GM12878 (cell line): ENCODE results near the gene LDLRAD3. TPM values are rescaled to one million over a fixed set of nuclear protein-coding genes. Genes with fewer than 3 reads are reported as not detected.

Experiments used
- ATAC-seq: fragments of 200-7000 bp; cut with Tn5 transposase; 3 replicates; pipeline ENCODE4 v1.9.1; 2020; ENCODE audit warnings: mild to moderate bottlenecking, moderate library complexity
- BruUV-seq: library from RNA; stranded (reverse); fragments of 400-500 nt; replicated peaks from 2 replicates; lab custom pipeline; 2021; lab: Mats Ljungman, UMichigan
- CTCF ChIA-PET: fragments of 300-600 bp; sonication (Branson Sonifier 250); formaldehyde crosslinking; extraction: SDS; loops from one replicate; lab custom pipeline; 2021; ENCODE audit warnings: inconsistent platforms; lab: Yijun Ruan, JAX
- POLR2A ChIA-PET: fragments of 350-600 bp; formaldehyde crosslinking; extraction: SDS; loops from one replicate; lab custom pipeline; 2021; ENCODE audit warnings: inconsistent platforms; lab: Charles Lee
- RAD21 ChIA-PET: fragments of 300-600 bp; sonication (Branson Sonifier 250); formaldehyde crosslinking; loops from one replicate; lab custom pipeline; 2023; ENCODE audit warnings: antibody characterized with exemption; ENCODE audit not compliant: unreplicated experiment; lab: Charles Lee
- SMC1A ChIA-PET: fragments of 300-600 bp; sonication (Branson Sonifier 250); formaldehyde crosslinking; loops from one replicate; lab custom pipeline; 2023; ENCODE audit not compliant: unreplicated experiment, uncharacterized antibody; lab: Charles Lee
- DNase-seq: peaks from one replicate; pipeline ENCODE4 v3.0.0-alpha.2; 2011; ENCODE audit warnings: low read depth, low spot score
- FAIRE-seq: peaks from 3 replicates; lab custom pipeline; 2011; peaks lifted over from hg19 to GRCh38; lab: Jason Lieb, UNC
- H2AFZ ChIP-seq: 2 replicates; pipeline ENCODE4 v1.6.0; 2011; ENCODE audit warnings: low read depth, low read length, control low read depth; ENCODE audit not compliant: control insufficient read depth
- H3K27ac ChIP-seq: 2 replicates; pipeline ENCODE4 v1.5.1; 2011; ENCODE audit warnings: control low read depth; ENCODE audit not compliant: control insufficient read depth, insufficient read depth
- H3K27me3 ChIP-seq, 2 experiments: replicated peaks in 1 of 2; 2 replicates each; pipeline versions ENCODE4 v1.6.0 to v1.6.1; 2011; ENCODE audit warnings: low read length in 1 of 2; ENCODE audit not compliant: control insufficient read depth in 2 of 2, insufficient read depth in 2 of 2
- H3K36me3 ChIP-seq, 2 experiments: 2 replicates each; pipeline ENCODE4 v1.5.1; 2011; ENCODE audit warnings: low read length in 1 of 2; ENCODE audit not compliant: control insufficient read depth in 2 of 2, insufficient read depth in 2 of 2
- H3K4me1 ChIP-seq: 2 replicates; pipeline ENCODE4 v1.6.1; 2011; ENCODE audit warnings: mild to moderate bottlenecking, low read length, moderate library complexity, mixed read lengths; ENCODE audit not compliant: control insufficient read depth, insufficient read depth
- H3K4me2 ChIP-seq: 2 replicates; pipeline ENCODE4 v1.6.0; 2011; ENCODE audit warnings: control low read depth; ENCODE audit not compliant: control insufficient read depth, insufficient read depth
- H3K4me3 ChIP-seq: fragments of 200-600 bp; sonication (generic); 2 replicates; pipeline ENCODE4 v1.5.1; 2016
- H3K79me2 ChIP-seq: 2 replicates; pipeline ENCODE4 v1.6.0; 2011; ENCODE audit warnings: low read length; ENCODE audit not compliant: control insufficient read depth, insufficient read depth
- H3K9ac ChIP-seq: 2 replicates; pipeline ENCODE4 v1.8.0; 2011; ENCODE audit warnings: low read length, control low read depth, mixed read lengths; ENCODE audit not compliant: control insufficient read depth, insufficient read depth
- H3K9me3 ChIP-seq: replicated peaks from 3 replicates; pipeline ENCODE4 v1.5.1; 2011; ENCODE audit warnings: mild to moderate bottlenecking, low read length; ENCODE audit not compliant: control insufficient read depth, insufficient read depth
- H4K20me1 ChIP-seq: 2 replicates; pipeline ENCODE4 v1.6.0; 2011; ENCODE audit not compliant: control insufficient read depth, insufficient read depth
- CBX3 ChIP-seq: fragments of 200-600 bp; sonication (generic); IDR thresholded peaks from 2 replicates; pipeline ENCODE4 v1.6.1; 2016; ENCODE audit warnings: low read depth, borderline replicate concordance
- CBX5 ChIP-seq: sonication (generic); IDR thresholded peaks from 2 replicates; pipeline ENCODE4 v1.6.1; 2016; ENCODE audit warnings: low read depth, moderate library complexity, mild to moderate bottlenecking, inconsistent platforms
- HDAC6 ChIP-seq: fragments of 200-600 bp; sonication (generic); IDR thresholded peaks from one replicate; pipeline ENCODE4 v1.8.0; 2017; ENCODE audit warnings: antibody characterized with exemption; ENCODE audit not compliant: unreplicated experiment
- SMARCA5 ChIP-seq: fragments of 450-650 bp; IDR thresholded peaks from 2 replicates; pipeline ENCODE4 v1.6.1; 2017; ENCODE audit warnings: mild to moderate bottlenecking
- SUPT20H ChIP-seq: IDR thresholded peaks from 2 replicates; pipeline ENCODE4 v1.6.1; 2011; ENCODE audit warnings: low read depth, mild to moderate bottlenecking, low read length, moderate library complexity, borderline replicate concordance; ENCODE audit not compliant: control insufficient read depth
- ZNF207 ChIP-seq: fragments of 450-650 bp; IDR thresholded peaks from 2 replicates; pipeline ENCODE4 v1.6.1; 2014; ENCODE audit warnings: antibody characterized with exemption, mild to moderate bottlenecking, borderline replicate concordance
- ZSCAN29 ChIP-seq: fragments of 450-650 bp; IDR thresholded peaks from 2 replicates; pipeline ENCODE4 v1.6.1; 2017; ENCODE audit warnings: mild to moderate bottlenecking, moderate library complexity
- WGBS: methylation state at CpG from one replicate; pipeline ENCODE4 v1.1.6; 2016; ENCODE audit warnings: low lambda C conversion rate; ENCODE audit not compliant: insufficient replicate concordance, insufficient coverage; ENCODE audit errors: missing lambda C conversion rate; 5-methylcytosine and 5-hydroxymethylcytosine counted together
- in situ Hi-C: fragments of 300-500 bp; cut with MboI; formaldehyde crosslinking; loops from 9 replicates; pipeline ENCODE4 v1.14.3; 2018; ENCODE audit warnings: mixed read lengths
- intact Hi-C: fragments of 100-400 bp; cut with micrococcal nuclease; formaldehyde crosslinking; loops from one replicate; pipeline ENCODE4 v1.14.2; 2022; ENCODE audit not compliant: unreplicated experiment
- polyA plus RNA-seq, 11 experiments: library from polyadenylated mRNA; depleted of rRNA in 4 of 11; unstranded in 6 of 11; stranded (reverse) in 5 of 11; fragments of >200 nt; fragmentation: Nextera tagmentation in 4 of 11; fragmentation: Illumina TruSeq in 1 of 11; extraction: Ambion mirVana in 4 of 11; extraction: Trizol in 1 of 11; gene quantifications; 1 replicate in 1 of 11; 2 replicates in 10 of 11; pipeline versions ENCODE4 v1.2.1 to v1.2.3, GENCODE V29; 2011 to 2016; ENCODE audit warnings: inconsistent platforms in 2 of 11, missing spikeins in 2 of 11, low read depth in 1 of 11
- total RNA-seq, 4 experiments: library from RNA; depleted of rRNA in 3 of 4; stranded (reverse); fragments of >200 nt in 3 of 4; fragmentation: Illumina TruSeq in 1 of 4; extraction: Trizol in 1 of 4; gene quantifications; 2 replicates each; pipeline versions ENCODE4 v1.2.1 to v1.2.3, GENCODE V29; 2013 to 2021
- TF ChIP-seq, protein P1 (sequence below): fragments of 450-650 bp; IDR thresholded peaks from 2 replicates; pipeline ENCODE4 v1.6.1; 2018; ENCODE audit warnings: mild to moderate bottlenecking, low read depth, moderate library complexity; ENCODE audit not compliant: partially characterized antibody
- TF ChIP-seq, protein P2 (sequence below): fragments of 450-650 bp; IDR thresholded peaks from 2 replicates; pipeline ENCODE4 v1.6.1; 2016; ENCODE audit warnings: mild to moderate bottlenecking

LDLRAD3 gene
- total and polyA plus RNA-seq, 10 of the 15 experiments (the other 5 are each of a cell fraction or from before 2014, with no cell fraction given) = 2.5 to 17.2 (median 10.7) TPM

DNA sequence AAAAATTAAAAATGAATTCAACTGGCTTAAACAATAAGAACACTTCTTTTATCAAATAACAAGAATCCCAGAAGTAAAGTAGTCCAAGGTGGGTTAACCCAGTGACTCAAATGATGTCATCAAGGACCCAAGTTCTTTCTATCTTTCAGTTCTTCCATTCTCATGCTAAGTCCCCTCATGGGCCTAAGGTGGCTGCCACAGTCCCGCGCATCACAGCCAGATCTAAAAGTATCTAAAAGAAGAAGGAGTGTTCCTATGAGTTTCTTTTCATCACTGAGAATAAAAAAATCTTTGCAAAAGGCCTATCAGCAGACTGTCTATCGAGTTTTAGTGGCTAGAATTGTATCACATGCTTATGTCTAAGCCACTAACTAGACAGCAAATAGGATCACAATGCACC is 37.2 kb upstream of the LDLRAD3 start:
- FAIRE-seq (no peak), ATAC-seq (no peak), DNase-seq (no peak)
- Histone ChIP-seq H3K36me3 (no peaks in the 10 kb centered on the region), H3K9ac (no peak overlapping the region), H3K27ac (no peak overlapping the region), H2AFZ (no peak overlapping the region), H3K4me2 (no peak overlapping the region), H3K4me1 (peaks cover 26% of the 10 kb centered on the region), H3K27me3 (no peaks in the 10 kb centered on the region), H4K20me1 (no peaks in the 10 kb centered on the region), H3K4me3 (no peak overlapping the region), H3K9me3 (no peaks in the 10 kb centered on the region; the same call in 1 of the 3 replicates), H3K79me2 (no peaks in the 10 kb centered on the region)
- BruUV-seq = no TSS peak
- CTCF ChIA-PET = interaction anchor here (0.9 to 1.1 kb wide), 2 partner anchors 32 to 85 kb away, joined by 3 to 5 read pairs; no protein-coding TSS in a partner anchor
- in situ Hi-C loops (no loop called here), intact Hi-C loops (loop anchor here (5.0 kb wide), 2 partner anchors 66 to 84 kb away; no protein-coding TSS in a partner anchor)
- TF ChIP-seq HDAC6 = no peak
- TF ChIP-seq SMARCA5 = no peak
- TF ChIP-seq, protein P1, sequence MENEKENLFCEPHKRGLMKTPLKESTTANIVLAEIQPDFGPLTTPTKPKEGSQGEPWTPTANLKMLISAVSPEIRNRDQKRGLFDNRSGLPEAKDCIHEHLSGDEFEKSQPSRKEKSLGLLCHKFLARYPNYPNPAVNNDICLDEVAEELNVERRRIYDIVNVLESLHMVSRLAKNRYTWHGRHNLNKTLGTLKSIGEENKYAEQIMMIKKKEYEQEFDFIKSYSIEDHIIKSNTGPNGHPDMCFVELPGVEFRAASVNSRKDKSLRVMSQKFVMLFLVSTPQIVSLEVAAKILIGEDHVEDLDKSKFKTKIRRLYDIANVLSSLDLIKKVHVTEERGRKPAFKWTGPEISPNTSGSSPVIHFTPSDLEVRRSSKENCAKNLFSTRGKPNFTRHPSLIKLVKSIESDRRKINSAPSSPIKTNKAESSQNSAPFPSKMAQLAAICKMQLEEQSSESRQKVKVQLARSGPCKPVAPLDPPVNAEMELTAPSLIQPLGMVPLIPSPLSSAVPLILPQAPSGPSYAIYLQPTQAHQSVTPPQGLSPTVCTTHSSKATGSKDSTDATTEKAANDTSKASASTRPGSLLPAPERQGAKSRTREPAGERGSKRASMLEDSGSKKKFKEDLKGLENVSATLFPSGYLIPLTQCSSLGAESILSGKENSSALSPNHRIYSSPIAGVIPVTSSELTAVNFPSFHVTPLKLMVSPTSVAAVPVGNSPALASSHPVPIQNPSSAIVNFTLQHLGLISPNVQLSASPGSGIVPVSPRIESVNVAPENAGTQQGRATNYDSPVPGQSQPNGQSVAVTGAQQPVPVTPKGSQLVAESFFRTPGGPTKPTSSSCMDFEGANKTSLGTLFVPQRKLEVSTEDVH = no peak
- no peak for TF ChIP-seq ZNF207
- TF ChIP-seq ZSCAN29 = no peak
- no peak for TF ChIP-seq CBX3
- TF ChIP-seq CBX5 = no peak
- TF ChIP-seq, protein P2, sequence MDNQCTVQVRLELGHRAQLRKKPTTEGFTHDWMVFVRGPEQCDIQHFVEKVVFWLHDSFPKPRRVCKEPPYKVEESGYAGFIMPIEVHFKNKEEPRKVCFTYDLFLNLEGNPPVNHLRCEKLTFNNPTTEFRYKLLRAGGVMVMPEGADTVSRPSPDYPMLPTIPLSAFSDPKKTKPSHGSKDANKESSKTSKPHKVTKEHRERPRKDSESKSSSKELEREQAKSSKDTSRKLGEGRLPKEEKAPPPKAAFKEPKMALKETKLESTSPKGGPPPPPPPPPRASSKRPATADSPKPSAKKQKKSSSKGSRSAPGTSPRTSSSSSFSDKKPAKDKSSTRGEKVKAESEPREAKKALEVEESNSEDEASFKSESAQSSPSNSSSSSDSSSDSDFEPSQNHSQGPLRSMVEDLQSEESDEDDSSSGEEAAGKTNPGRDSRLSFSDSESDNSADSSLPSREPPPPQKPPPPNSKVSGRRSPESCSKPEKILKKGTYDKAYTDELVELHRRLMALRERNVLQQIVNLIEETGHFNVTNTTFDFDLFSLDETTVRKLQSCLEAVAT = no peak
- no peak for TF ChIP-seq SUPT20H
- 47% methylated on average over 3 of the region's 3 CpGs for WGBS
- RAD21 ChIA-PET = interaction anchor here (1.5 kb wide), 1 partner anchor 85 kb away, joined by 5 read pairs; no protein-coding TSS in a partner anchor
- SMC1A ChIA-PET = interaction anchor here (1.0 kb wide), 1 partner anchor 18 kb away, joined by 3 read pairs; no protein-coding TSS in a partner anchor
- POLR2A ChIA-PET = interaction anchor here (1.1 kb wide), 1 partner anchor 31 kb away, joined by 3 read pairs; no protein-coding TSS in a partner anchor
